HepG2 (cell line): ENCODE results near the gene NELFCD. TPM values are rescaled to one million over a fixed set of nuclear protein-coding genes. Genes with fewer than 3 reads are reported as not detected.

Experiments used
- KDM2A ChIP-seq: sonication (generic); formaldehyde crosslinking; IDR thresholded peaks from 2 replicates; pipeline ENCODE4 v1.4.0; 2020; ENCODE audit warnings: low read depth, missing genetic modification reagents, borderline replicate concordance
- MXD4 ChIP-seq: IDR thresholded peaks from 2 replicates; pipeline ENCODE4 v1.6.1; 2016; ENCODE audit warnings: mild to moderate bottlenecking, missing biosample characterization, missing genetic modification reagents
- PAX8 ChIP-seq: sonication (generic); formaldehyde crosslinking; IDR thresholded peaks from 2 replicates; pipeline ENCODE4 v1.8.0; 2022; ENCODE audit warnings: mild to moderate bottlenecking, missing genetic modification reagents, borderline replicate concordance
- RFX1 ChIP-seq: fragments of 450-650 bp; IDR thresholded peaks from 2 replicates; pipeline ENCODE4 v1.6.1; 2017
- ZNF17 ChIP-seq: sonication (generic); formaldehyde crosslinking; IDR thresholded peaks from 2 replicates; pipeline ENCODE4 v1.5.0; 2020; ENCODE audit warnings: mild to moderate bottlenecking, missing genetic modification reagents
- ZNF274 ChIP-seq: sonication (generic); formaldehyde crosslinking; IDR thresholded peaks from 2 replicates; pipeline ENCODE4 v1.5.1; 2020; ENCODE audit warnings: mild to moderate bottlenecking, missing genetic modification reagents
- ZSCAN9 ChIP-seq: IDR thresholded peaks from 2 replicates; pipeline ENCODE4 v1.6.1; 2016; ENCODE audit warnings: borderline replicate concordance
- polyA plus RNA-seq, 8 experiments: library from polyadenylated mRNA; depleted of rRNA in 3 of 8; stranded (reverse) in 7 of 8; unstranded in 1 of 8; fragments of >200 nt; fragmentation: Illumina TruSeq in 4 of 8; extraction: Trizol in 4 of 8; gene quantifications; 2 replicates each; pipeline versions ENCODE4 v1.2.1 to v1.2.3, GENCODE V29; 2011 to 2016; ENCODE audit warnings: low read depth in 4 of 8, missing spikeins in 1 of 8, mixed read lengths in 1 of 8; ENCODE audit not compliant: insufficient read depth in 1 of 8
- total RNA-seq, 5 experiments: library from RNA; depleted of rRNA; stranded (reverse); fragments of >200 nt; fragmentation: Illumina TruSeq; extraction: Trizol; gene quantifications; 2 replicates each; pipeline ENCODE4 v1.2.3, GENCODE V29; 2016; ENCODE audit warnings: low read depth in 1 of 5
- TF ChIP-seq, protein P1 (sequence below): sonication (generic); formaldehyde crosslinking; IDR thresholded peaks from 2 replicates; pipeline ENCODE4 v1.4.0; 2020; ENCODE audit warnings: missing genetic modification reagents
- TF ChIP-seq, protein P2 (sequence below): sonication (generic); formaldehyde crosslinking; IDR thresholded peaks from 2 replicates; pipeline ENCODE4 v1.5.1; 2020; ENCODE audit warnings: missing genetic modification reagents, mild to moderate bottlenecking, borderline replicate concordance
- TF ChIP-seq, protein P3 (sequence below): sonication (generic); formaldehyde crosslinking; IDR thresholded peaks from 2 replicates; pipeline ENCODE4 v1.8.0; 2022; ENCODE audit warnings: low read depth, missing genetic modification reagents
- TF ChIP-seq, protein P4 (sequence below): sonication (generic); formaldehyde crosslinking; IDR thresholded peaks from 2 replicates; pipeline ENCODE4 v1.5.1; 2020; ENCODE audit warnings: missing genetic modification reagents, mild to moderate bottlenecking, borderline replicate concordance
- TF ChIP-seq, protein P5 (sequence below): sonication (generic); formaldehyde crosslinking; IDR thresholded peaks from 2 replicates; pipeline ENCODE4 v1.5.1; 2020; ENCODE audit warnings: mild to moderate bottlenecking, moderate library complexity, missing genetic modification reagents

The NELFCD gene
- total and polyA plus RNA-seq, 2 of the 13 experiments (the other 11 are each of a cell fraction or from before 2014, with no cell fraction given) = 159 to 203 TPM

DNA sequence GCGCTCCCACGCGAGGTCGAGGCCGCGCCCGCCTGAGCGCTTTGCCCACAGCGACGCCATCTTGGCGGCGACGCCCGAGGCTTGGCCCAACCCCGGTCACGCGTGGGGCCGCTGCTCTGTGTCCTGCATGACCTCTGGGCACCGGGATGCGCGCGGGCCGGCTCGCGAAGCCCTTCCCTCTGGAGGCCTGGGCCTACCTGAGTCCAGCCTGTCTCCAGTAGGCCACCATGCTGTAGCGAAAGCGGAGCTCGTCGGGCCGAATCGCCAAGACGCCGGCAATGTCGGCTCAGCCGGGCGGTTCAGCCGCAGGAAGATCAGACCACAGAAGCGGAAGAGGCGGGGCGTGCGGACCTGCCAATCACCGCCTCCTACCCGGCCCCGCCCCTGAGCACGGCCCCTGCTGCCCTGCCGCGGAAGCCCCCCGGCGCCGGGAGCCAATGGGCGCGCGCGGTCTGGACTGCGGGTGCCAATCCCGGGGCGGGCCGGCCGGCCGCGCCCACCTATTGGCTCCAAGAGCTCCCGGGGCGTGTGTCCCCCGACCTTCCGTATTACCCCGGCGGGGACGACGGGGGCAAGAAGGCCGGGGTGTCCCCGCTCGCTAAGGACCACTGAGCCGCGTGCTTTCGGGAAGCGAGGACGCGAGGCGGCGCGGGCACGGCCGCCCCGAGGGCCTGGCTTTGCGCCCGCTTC is 51.1 kb downstream of the NELFCD start, which contains the start of gene ATP5F1E (continued):
- TF ChIP-seq ZNF274 (CRISPR knock-in tag) (peak; percentile 96), MXD4 (peak; percentile 91), KDM2A (CRISPR knock-in tag) (peak; percentile 93), PAX8 (CRISPR knock-in tag) (no peak; the same call in 1 of the 2 replicates), ZNF17 (CRISPR knock-in tag) (no peak), ZSCAN9 (CRISPR knock-in tag) (peak; percentile 93), RFX1 (no peak)
- TF ChIP-seq, protein P1, sequence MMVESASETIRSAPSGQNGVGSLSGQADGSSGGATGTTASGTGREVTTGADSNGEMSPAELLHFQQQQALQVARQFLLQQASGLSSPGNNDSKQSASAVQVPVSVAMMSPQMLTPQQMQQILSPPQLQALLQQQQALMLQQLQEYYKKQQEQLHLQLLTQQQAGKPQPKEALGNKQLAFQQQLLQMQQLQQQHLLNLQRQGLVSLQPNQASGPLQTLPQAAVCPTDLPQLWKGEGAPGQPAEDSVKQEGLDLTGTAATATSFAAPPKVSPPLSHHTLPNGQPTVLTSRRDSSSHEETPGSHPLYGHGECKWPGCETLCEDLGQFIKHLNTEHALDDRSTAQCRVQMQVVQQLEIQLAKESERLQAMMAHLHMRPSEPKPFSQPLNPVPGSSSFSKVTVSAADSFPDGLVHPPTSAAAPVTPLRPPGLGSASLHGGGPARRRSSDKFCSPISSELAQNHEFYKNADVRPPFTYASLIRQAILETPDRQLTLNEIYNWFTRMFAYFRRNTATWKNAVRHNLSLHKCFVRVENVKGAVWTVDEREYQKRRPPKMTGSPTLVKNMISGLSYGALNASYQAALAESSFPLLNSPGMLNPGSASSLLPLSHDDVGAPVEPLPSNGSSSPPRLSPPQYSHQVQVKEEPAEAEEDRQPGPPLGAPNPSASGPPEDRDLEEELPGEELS (CRISPR knock-in tag) = no peak; the same call in 1 of the 2 replicates
- TF ChIP-seq, protein P2, sequence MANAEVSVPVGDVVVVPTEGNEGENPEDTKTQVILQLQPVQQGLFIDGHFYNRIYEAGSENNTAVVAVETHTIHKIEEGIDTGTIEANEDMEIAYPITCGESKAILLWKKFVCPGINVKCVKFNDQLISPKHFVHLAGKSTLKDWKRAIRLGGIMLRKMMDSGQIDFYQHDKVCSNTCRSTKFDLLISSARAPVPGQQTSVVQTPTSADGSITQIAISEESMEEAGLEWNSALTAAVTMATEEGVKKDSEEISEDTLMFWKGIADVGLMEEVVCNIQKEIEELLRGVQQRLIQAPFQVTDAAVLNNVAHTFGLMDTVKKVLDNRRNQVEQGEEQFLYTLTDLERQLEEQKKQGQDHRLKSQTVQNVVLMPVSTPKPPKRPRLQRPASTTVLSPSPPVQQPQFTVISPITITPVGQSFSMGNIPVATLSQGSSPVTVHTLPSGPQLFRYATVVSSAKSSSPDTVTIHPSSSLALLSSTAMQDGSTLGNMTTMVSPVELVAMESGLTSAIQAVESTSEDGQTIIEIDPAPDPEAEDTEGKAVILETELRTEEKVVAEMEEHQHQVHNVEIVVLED = peak; percentile 79
- TF ChIP-seq, protein P3, sequence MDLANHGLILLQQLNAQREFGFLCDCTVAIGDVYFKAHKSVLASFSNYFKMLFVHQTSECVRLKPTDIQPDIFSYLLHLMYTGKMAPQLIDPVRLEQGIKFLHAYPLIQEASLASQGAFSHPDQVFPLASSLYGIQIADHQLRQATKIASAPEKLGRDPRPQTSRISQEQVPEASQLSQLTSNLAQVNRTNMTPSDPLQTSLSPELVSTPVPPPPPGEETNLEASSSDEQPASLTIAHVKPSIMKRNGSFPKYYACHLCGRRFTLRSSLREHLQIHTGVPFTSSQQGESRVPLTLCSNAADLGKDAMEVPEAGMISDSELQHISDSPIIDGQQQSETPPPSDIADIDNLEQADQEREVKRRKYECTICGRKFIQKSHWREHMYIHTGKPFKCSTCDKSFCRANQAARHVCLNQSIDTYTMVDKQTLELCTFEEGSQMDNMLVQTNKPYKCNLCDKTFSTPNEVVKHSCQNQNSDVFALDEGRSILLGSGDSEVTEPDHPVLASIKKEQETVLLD (CRISPR knock-in tag) = peak; percentile 50; the same call in 1 of the 2 replicates
- TF ChIP-seq, protein P4, sequence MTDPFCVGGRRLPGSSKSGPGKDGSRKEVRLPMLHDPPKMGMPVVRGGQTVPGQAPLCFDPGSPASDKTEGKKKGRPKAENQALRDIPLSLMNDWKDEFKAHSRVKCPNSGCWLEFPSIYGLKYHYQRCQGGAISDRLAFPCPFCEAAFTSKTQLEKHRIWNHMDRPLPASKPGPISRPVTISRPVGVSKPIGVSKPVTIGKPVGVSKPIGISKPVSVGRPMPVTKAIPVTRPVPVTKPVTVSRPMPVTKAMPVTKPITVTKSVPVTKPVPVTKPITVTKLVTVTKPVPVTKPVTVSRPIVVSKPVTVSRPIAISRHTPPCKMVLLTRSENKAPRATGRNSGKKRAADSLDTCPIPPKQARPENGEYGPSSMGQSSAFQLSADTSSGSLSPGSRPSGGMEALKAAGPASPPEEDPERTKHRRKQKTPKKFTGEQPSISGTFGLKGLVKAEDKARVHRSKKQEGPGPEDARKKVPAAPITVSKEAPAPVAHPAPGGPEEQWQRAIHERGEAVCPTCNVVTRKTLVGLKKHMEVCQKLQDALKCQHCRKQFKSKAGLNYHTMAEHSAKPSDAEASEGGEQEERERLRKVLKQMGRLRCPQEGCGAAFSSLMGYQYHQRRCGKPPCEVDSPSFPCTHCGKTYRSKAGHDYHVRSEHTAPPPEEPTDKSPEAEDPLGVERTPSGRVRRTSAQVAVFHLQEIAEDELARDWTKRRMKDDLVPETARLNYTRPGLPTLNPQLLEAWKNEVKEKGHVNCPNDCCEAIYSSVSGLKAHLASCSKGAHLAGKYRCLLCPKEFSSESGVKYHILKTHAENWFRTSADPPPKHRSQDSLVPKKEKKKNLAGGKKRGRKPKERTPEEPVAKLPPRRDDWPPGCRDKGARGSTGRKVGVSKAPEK (CRISPR knock-in tag) = 0 out of 2 replicates have a peak, but pooled peaks have one; percentile 23
- TF ChIP-seq, protein P5, sequence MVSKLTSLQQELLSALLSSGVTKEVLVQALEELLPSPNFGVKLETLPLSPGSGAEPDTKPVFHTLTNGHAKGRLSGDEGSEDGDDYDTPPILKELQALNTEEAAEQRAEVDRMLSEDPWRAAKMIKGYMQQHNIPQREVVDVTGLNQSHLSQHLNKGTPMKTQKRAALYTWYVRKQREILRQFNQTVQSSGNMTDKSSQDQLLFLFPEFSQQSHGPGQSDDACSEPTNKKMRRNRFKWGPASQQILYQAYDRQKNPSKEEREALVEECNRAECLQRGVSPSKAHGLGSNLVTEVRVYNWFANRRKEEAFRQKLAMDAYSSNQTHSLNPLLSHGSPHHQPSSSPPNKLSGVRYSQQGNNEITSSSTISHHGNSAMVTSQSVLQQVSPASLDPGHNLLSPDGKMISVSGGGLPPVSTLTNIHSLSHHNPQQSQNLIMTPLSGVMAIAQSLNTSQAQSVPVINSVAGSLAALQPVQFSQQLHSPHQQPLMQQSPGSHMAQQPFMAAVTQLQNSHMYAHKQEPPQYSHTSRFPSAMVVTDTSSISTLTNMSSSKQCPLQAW (CRISPR knock-in tag) = peak; percentile 83
